Panc1 (cell line): ENCODE measurements around the gene C19orf44. TPM values are rescaled to one million over a fixed set of nuclear protein-coding genes. Genes with fewer than 3 reads are reported as not detected.
"Not testable (repeated sequence)": the region's sequence is repeated elsewhere in the genome, so short reads cannot be mapped to it uniquely, and the experiment has no call there.

Experiments
- ATAC-seq: fragments of 200-7000 bp; cut with Tn5 transposase; 2 replicates; pipeline ENCODE4 v1.9.1; 2020; ENCODE audit warnings: mild to moderate bottlenecking, moderate library complexity
- BruUV-seq: library from RNA; stranded (reverse); fragments of 400-500 nt; replicated peaks from 2 replicates; lab custom pipeline; 2021; lab: Mats Ljungman, UMichigan
- CTCF ChIA-PET: fragments of 300-600 bp; sonication (Branson Sonifier 250); formaldehyde crosslinking; loops from one replicate; lab custom pipeline; 2022; ENCODE audit warnings: antibody characterized with exemption; lab: Charles Lee
- POLR2A ChIA-PET: fragments of 300-600 bp; sonication (Branson Sonifier 250); formaldehyde crosslinking; loops from one replicate; lab custom pipeline; 2022; ENCODE audit warnings: antibody characterized with exemption; lab: Charles Lee
- DNase-seq: peaks from one replicate; pipeline ENCODE4 v3.0.0-alpha.2; 2010; ENCODE audit warnings: low read depth, low spot score
- H3K27ac ChIP-seq: 2 replicates; pipeline ENCODE4 v1.5.1; 2011; ENCODE audit warnings: mild to moderate bottlenecking, low read length, inconsistent platforms
- H3K27me3 ChIP-seq: fragments of 200-500 bp; sonication (Bioruptor generic); 2 replicates; pipeline ENCODE4 v1.6.0; 2014; ENCODE audit warnings: low read length, inconsistent platforms; ENCODE audit not compliant: control insufficient read depth, insufficient read depth
- H3K36me3 ChIP-seq: fragments of 200-500 bp; sonication (Bioruptor generic); 2 replicates; pipeline ENCODE4 v1.5.1; 2014; ENCODE audit warnings: inconsistent platforms, mild to moderate bottlenecking, low read length, moderate library complexity; ENCODE audit not compliant: control insufficient read depth, insufficient read depth
- H3K4me1 ChIP-seq: 2 replicates; pipeline ENCODE4 v1.5.1; 2011; ENCODE audit warnings: inconsistent platforms, mild to moderate bottlenecking, low read length, moderate library complexity; ENCODE audit not compliant: control insufficient read depth, insufficient read depth
- H3K4me3 ChIP-seq, 2 experiments: 2 replicates each; pipeline ENCODE4 v1.5.1; 2011 to 2012; ENCODE audit warnings: low read depth in 2 of 2, low read length in 2 of 2, mild to moderate bottlenecking in 2 of 2, inconsistent platforms in 1 of 2, moderate library complexity in 1 of 2
- H3K9me3 ChIP-seq: fragments of 200-500 bp; sonication (Bioruptor generic); 2 replicates; pipeline ENCODE4 v1.5.1; 2014; ENCODE audit warnings: low read depth, mild to moderate bottlenecking, inconsistent platforms, low read length, moderate library complexity; ENCODE audit not compliant: control insufficient read depth, insufficient read depth
- CTCF ChIP-seq: fragments of 450-650 bp; IDR thresholded peaks from 2 replicates; pipeline ENCODE4 v1.5.1; 2017; ENCODE audit warnings: mild to moderate bottlenecking
- POLR2AphosphoS5 ChIP-seq: IDR thresholded peaks from 2 replicates; pipeline ENCODE4 v1.6.1; 2012; ENCODE audit warnings: mild to moderate bottlenecking, low read depth, low read length, moderate library complexity
- SIN3A ChIP-seq: IDR thresholded peaks from 2 replicates; pipeline ENCODE4 v1.6.1; 2012; ENCODE audit warnings: low read depth, mild to moderate bottlenecking, low read length, moderate library complexity, borderline replicate concordance; ENCODE audit not compliant: insufficient read depth
- TCF7L2 ChIP-seq: IDR thresholded peaks from 2 replicates; pipeline ENCODE4 v1.6.1; 2011; ENCODE audit warnings: mild to moderate bottlenecking, low read depth, low read length, inconsistent platforms
- in situ Hi-C: cut with HindIII; loops from 2 replicates; pipeline ENCODE4 v1.10.0; 2016; ENCODE audit warnings: low sequenced_read_pairs, low pct_unique_long_range_greater_than_20kb
- intact Hi-C: fragments of 100-400 bp; cut with micrococcal nuclease; formaldehyde crosslinking; loops from one replicate; pipeline ENCODE4 v1.10.0; 2022; ENCODE audit not compliant: unreplicated experiment
- total RNA-seq: library from RNA; stranded (reverse); gene quantifications from one replicate; pipeline ENCODE4 v1.2.1, GENCODE V29; 2021; ENCODE audit not compliant: unreplicated experiment
- TF ChIP-seq, protein P1 (sequence below), 2 experiments: IDR thresholded peaks; 2 replicates each; pipeline ENCODE4 v1.6.1; 2011 to 2012; ENCODE audit warnings: low read depth in 2 of 2, control low read depth in 1 of 2, low read length in 1 of 2, mild to moderate bottlenecking in 1 of 2, moderate library complexity in 1 of 2; ENCODE audit not compliant: insufficient read depth in 1 of 2

C19orf44 gene
- total RNA-seq, 1 experiment from 2014 or later, result 4.4 TPM

GRCh38 chr19:16544473-16545231, 48.5 kb downstream of the C19orf44 start:
- Histone ChIP-seq H3K4me3 (no peak overlapping the region), H3K27ac (no peak overlapping the region), H3K36me3 (peaks cover 2% of the 10 kb centered on the region), H3K9me3 (no peaks in the 10 kb centered on the region), H3K4me1 (peaks cover 8% of the 10 kb centered on the region; the same call in 1 of the 2 replicates), H3K27me3 (no peaks in the 10 kb centered on the region)
- ATAC-seq (no peak), DNase-seq (no peak)
- intact Hi-C loops (no loop called here), in situ Hi-C loops (no loop called here)
- no TSS peak for BruUV-seq
- ChIA-PET CTCF (no interaction called here), POLR2A (no interaction called here)
- TF ChIP-seq SIN3A (no peak), POLR2AphosphoS5 (no peak), TCF7L2 (no peak), CTCF (no peak)
- TF ChIP-seq, protein P1, sequence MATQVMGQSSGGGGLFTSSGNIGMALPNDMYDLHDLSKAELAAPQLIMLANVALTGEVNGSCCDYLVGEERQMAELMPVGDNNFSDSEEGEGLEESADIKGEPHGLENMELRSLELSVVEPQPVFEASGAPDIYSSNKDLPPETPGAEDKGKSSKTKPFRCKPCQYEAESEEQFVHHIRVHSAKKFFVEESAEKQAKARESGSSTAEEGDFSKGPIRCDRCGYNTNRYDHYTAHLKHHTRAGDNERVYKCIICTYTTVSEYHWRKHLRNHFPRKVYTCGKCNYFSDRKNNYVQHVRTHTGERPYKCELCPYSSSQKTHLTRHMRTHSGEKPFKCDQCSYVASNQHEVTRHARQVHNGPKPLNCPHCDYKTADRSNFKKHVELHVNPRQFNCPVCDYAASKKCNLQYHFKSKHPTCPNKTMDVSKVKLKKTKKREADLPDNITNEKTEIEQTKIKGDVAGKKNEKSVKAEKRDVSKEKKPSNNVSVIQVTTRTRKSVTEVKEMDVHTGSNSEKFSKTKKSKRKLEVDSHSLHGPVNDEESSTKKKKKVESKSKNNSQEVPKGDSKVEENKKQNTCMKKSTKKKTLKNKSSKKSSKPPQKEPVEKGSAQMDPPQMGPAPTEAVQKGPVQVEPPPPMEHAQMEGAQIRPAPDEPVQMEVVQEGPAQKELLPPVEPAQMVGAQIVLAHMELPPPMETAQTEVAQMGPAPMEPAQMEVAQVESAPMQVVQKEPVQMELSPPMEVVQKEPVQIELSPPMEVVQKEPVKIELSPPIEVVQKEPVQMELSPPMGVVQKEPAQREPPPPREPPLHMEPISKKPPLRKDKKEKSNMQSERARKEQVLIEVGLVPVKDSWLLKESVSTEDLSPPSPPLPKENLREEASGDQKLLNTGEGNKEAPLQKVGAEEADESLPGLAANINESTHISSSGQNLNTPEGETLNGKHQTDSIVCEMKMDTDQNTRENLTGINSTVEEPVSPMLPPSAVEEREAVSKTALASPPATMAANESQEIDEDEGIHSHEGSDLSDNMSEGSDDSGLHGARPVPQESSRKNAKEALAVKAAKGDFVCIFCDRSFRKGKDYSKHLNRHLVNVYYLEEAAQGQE (IDR thresholded peaks at IDR 0.05; ENCODE audit: insufficient read depth in 1 of 2, low read depth in 2 of 2, low read length in 1 of 2), result no peak

GRCh38 chr19:16548956-16549355, 52.8 kb downstream of the C19orf44 start:
- H3K4me1 ChIP-seq, result no peaks in the 10 kb centered on the region
- in situ Hi-C loops (no loop called here), intact Hi-C loops (no loop called here)
- POLR2A ChIA-PET, result no interaction called here
- H3K27ac ChIP-seq, result no peak overlapping the region
- no peak overlapping the region for H3K4me3 ChIP-seq
- no peaks in the 10 kb centered on the region; the same call in 1 of the 2 replicates for H3K36me3 ChIP-seq
- TF ChIP-seq CTCF (no peak), SIN3A (no peak), POLR2AphosphoS5 (no peak), TCF7L2 (no peak)
- TF ChIP-seq, protein P1 (IDR thresholded peaks at IDR 0.05; ENCODE audit: insufficient read depth in 1 of 2, low read depth in 2 of 2, low read length in 1 of 2), result no peak
- DNase-seq, result no peak
- CTCF ChIA-PET, result no interaction called here
- BruUV-seq, result no TSS peak
- no peaks in the 10 kb centered on the region for H3K9me3 ChIP-seq
- no peaks in the 10 kb centered on the region for H3K27me3 ChIP-seq
- no peak for ATAC-seq

DNA sequence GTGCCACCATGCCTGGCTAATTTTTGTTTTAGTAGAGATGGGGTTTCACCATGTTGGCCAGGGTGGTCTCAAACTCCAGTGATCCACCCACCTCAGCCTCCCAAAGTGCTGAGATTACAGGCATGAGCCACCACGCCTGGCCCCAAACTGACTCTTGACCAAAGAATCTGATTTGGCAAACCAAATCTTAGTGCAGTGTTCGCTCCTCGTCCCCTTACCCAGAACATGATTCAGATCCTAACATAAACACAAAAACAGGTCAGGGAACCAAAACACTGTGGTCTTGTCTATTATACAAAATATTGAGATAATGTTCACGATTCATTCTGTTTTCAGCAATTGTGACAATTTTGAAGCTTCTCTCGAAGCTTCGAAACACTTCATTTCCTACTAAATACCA, 55.7 kb downstream of the C19orf44 start:
- DNase-seq, in situ Hi-C loops, H3K27ac ChIP-seq, CTCF ChIA-PET, intact Hi-C loops, H3K4me1 ChIP-seq, H3K9me3 ChIP-seq, H3K27me3 ChIP-seq, H3K36me3 ChIP-seq, H3K4me3 ChIP-seq, ATAC-seq: not testable (repeated sequence)
- TSS peak; percentile 72 for BruUV-seq
- POLR2A ChIA-PET, result interaction anchor here (0.6 kb wide), 1 partner anchor 9 kb away, joined by 7 read pairs; no protein-coding TSS in a partner anchor
